Heart left ventricle (tissue), 16 donors: ENCODE data around the gene EEF1AKMT3. TPM values are rescaled to one million over a fixed set of nuclear protein-coding genes. Genes with fewer than 3 reads are reported as not detected.

ENCODE experiments used
- ATAC-seq, 4 donors: fragments of 200-7000 bp; cut with Tn5 transposase; one replicate each; pipeline ENCODE4 v1.9.1; 2020 to 2022; ENCODE audit warnings: moderate library complexity in 4 of 4, mild to moderate bottlenecking in 3 of 4, moderate number of reproducible peaks in 1 of 4
- DNase-seq, 5 donors: peaks; one replicate each; pipeline ENCODE4 v3.0.0-alpha.2; 2020
- H3K27ac ChIP-seq, 12 donors: fragments of 200-600 bp; sonication (generic) in 4 of 12; one replicate each; pipeline versions ENCODE4 v1.5.0 to v1.8.0; 2016 to 2022; ENCODE audit warnings: mild to moderate bottlenecking in 2 of 12
- H3K27me3 ChIP-seq, 9 donors: fragments of 200-600 bp; sonication (generic) in 2 of 9; one replicate each; pipeline versions ENCODE4 v1.5.1 to v1.8.0; 2016 to 2022; ENCODE audit warnings: mild to moderate bottlenecking in 3 of 9
- H3K36me3 ChIP-seq, 9 donors: fragments of 200-600 bp; sonication (generic) in 2 of 9; one replicate each; pipeline versions ENCODE4 v1.5.0 to v1.8.0; 2018 to 2022; ENCODE audit warnings: mild to moderate bottlenecking in 2 of 9
- H3K4me1 ChIP-seq, 12 donors: fragments of 200-600 bp; sonication (generic) in 4 of 12; one replicate each; pipeline versions ENCODE4 v1.5.0 to v1.8.0; 2016 to 2022; ENCODE audit warnings: mild to moderate bottlenecking in 3 of 12
- H3K4me3 ChIP-seq, 12 donors: fragments of 200-600 bp; sonication (generic) in 4 of 12; one replicate each; pipeline versions ENCODE4 v1.5.0 to v1.8.0; 2017 to 2022; ENCODE audit warnings: mild to moderate bottlenecking in 9 of 12, moderate library complexity in 4 of 12
- H3K9me3 ChIP-seq, 12 donors: fragments of 200-600 bp; sonication (generic) in 4 of 12; one replicate each; pipeline versions ENCODE4 v1.5.0 to v1.8.0; 2016 to 2022; ENCODE audit warnings: mild to moderate bottlenecking in 1 of 12
- POLR2A ChIP-seq, 2 donors: fragments of 450-650 bp; IDR thresholded peaks; one replicate each; pipeline ENCODE4 v1.6.1; 2017; ENCODE audit warnings: antibody characterized with exemption in 2 of 2, mild to moderate bottlenecking in 2 of 2, moderate library complexity in 2 of 2
- WGBS, 4 donors: extraction: QIAGEN DNeasy Blood & Tissue Kit in 2 of 4; methylation state at CpG; one replicate each; pipeline versions ENCODE4 v1.1.5 to v1.1.7; 2013 to 2018; 5-methylcytosine and 5-hydroxymethylcytosine counted together
- intact Hi-C, 10 donors: fragments of 100-400 bp; cut with DNase I; formaldehyde crosslinking; loops; one replicate each; pipeline versions ENCODE4 v1.11.1 to v1.14.2; 2022
- polyA plus RNA-seq, 2 donors: library from polyadenylated mRNA; stranded (reverse); fragments of 200-250 nt; gene quantifications; one replicate each; pipeline ENCODE4 v1.2.3, GENCODE V29; 2013
- total RNA-seq, 9 donors: library from RNA; depleted of rRNA in 2 of 9; stranded (reverse); fragments of >200 nt in 2 of 9; fragmentation: NEBNext Ultra II Directional in 3 of 9; extraction: Animal tissue kit (Norgen Biotek cat#: 25700) in 3 of 9; gene quantifications; one replicate each; pipeline versions ENCODE4 v1.1.0 to v1.2.4, GENCODE V29; 2016 to 2023
- TF ChIP-seq, protein P1 (sequence below), 12 donors: fragments of 200-600 bp; sonication (generic) in 4 of 12; IDR thresholded peaks; one replicate each; pipeline versions ENCODE4 v1.5.0 to v1.8.0; 2018 to 2022; ENCODE audit warnings: antibody characterized with exemption in 12 of 12, mild to moderate bottlenecking in 5 of 12
- donor health status: ischemic (EF 13 %, LVEDD 7.1; RV severe dilation, severe dysfunction).
- donor health status: healthy with polysubstance abuse.
- donor health status: DM: no; HTN: yes; CAD: no.
- donor health status: DM: no; HTN: no; CAD: no.
- donor health status: ischemic (EF 25% LVEDD 6.9; RV normal size, moderate dysfunction).
- donor health status: ischemic (EF 25% LVEDD 5.7; RV mildly dilated, moderate dysfunction).
- donor health status: healthy.
- donor health status: DM: yes; HTN: yes; CAD: no.
- donor health status: ischemic (EF 35%, LVEDD 5.7; RV mildly dilated, moderate dysfunction).
- donor health status: nonischemic (EF 11% LVEDD 7.7; RV severe dilation, severe dysfunction).
- donor health status: DM: yes; HTN: yes; CAD: no.
- donor health status: PGD.
- donor health status: ischemic (EF 29% LVEDD 5.4; RV normal size, mild dysfunction).
- donor health status: nonischemic (EF 23%, LVEDD 6.1; RV moderate dilation, normal function).

EEF1AKMT3 gene
- total and polyA plus RNA-seq, 11 donors: 0.84 to 4.5 (median 1.8) TPM

DNA sequence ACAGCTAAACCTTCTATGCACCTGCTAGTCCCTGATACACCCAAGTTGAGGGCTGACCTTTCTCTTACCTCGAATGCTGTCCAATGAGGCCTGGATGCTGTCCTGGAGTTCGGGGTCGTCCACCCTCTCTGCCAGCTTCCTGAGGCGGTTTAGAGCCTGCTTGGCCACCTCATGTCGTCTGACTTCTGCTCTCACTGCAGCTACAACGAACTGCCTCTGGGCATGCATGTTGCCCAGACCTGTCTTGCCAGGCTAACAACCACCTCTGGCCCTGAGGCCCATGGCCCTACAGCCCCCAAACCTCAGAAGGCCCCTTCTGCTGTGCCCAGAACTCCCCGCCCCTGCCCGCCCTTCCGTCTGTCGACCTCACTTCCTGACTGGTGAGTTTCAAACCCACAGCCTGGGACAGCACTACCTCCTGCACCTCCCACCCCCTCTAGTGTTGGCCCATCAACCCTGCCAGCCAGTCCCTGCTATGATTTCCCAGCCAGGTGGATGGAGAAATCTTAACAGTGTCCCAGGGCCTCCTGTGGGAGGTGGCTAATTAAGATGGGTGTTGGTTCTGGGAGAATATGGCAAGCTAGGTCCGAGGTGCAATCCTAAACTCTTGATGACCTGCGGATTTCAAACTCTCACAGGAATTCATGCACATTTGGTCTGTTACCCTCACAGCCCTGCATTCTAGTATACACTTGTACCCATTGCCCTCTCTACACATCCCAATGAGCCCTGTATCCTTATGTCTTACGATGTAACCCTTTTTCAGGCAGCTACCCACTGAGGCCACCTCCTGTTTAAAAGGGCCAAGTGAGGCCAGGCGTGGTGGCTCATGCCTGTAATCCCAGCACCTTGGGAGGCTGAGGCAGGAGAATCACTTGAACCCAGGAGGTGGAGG, 30.3 kb upstream of the EEF1AKMT3 start:
- peaks cover 7 to 66% (median 24%) of the 10 kb centered on the region in 12 donors for H3K4me1 ChIP-seq
- intact Hi-C loops: no loop called here
- H3K27ac ChIP-seq: peak overlapping the region in 9 of 12 donors; percentile 43 to 75 (median 60)
- 50 to 61% (median 52%) methylated on average over 12 to 14 of the region's 14 CpGs for WGBS, 4 donors
- ATAC-seq: no peak
- peaks cover 12 to 43% (median 22%) of the 10 kb centered on the region in 9 donors for H3K27me3 ChIP-seq
- peaks cover 0 to 11% (median 8%) of the 10 kb centered on the region in 9 donors for H3K36me3 ChIP-seq
- TF ChIP-seq POLR2A (IDR thresholded peaks at IDR 0.05): no peak
- TF ChIP-seq, protein P1, sequence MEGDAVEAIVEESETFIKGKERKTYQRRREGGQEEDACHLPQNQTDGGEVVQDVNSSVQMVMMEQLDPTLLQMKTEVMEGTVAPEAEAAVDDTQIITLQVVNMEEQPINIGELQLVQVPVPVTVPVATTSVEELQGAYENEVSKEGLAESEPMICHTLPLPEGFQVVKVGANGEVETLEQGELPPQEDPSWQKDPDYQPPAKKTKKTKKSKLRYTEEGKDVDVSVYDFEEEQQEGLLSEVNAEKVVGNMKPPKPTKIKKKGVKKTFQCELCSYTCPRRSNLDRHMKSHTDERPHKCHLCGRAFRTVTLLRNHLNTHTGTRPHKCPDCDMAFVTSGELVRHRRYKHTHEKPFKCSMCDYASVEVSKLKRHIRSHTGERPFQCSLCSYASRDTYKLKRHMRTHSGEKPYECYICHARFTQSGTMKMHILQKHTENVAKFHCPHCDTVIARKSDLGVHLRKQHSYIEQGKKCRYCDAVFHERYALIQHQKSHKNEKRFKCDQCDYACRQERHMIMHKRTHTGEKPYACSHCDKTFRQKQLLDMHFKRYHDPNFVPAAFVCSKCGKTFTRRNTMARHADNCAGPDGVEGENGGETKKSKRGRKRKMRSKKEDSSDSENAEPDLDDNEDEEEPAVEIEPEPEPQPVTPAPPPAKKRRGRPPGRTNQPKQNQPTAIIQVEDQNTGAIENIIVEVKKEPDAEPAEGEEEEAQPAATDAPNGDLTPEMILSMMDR (IDR thresholded peaks at IDR 0.05): no peak
- peak overlapping the region in 7 of 12 donors; percentile 16 to 63 (median 25) for H3K4me3 ChIP-seq
- no peaks in the 10 kb centered on the region for H3K9me3 ChIP-seq
- peak in 1 of 5 donors; percentile 51 for DNase-seq

GRCh38 chr12:57743769-57744168, 28.6 kb upstream of the EEF1AKMT3 start:
- ATAC-seq: no peak
- WGBS, 4 donors: 90 to 98% (median 94%) methylated on average over 2 of the region's 2 CpGs
- H3K27ac ChIP-seq: peak overlapping the region in 7 of 12 donors; percentile 94 to 98 (median 97)
- no peaks in the 10 kb centered on the region for H3K9me3 ChIP-seq
- peaks cover 0 to 27% (median 25%) of the 10 kb centered on the region in 9 donors for H3K36me3 ChIP-seq
- intact Hi-C loops: no loop called here
- no peak for TF ChIP-seq POLR2A (IDR thresholded peaks at IDR 0.05)
- TF ChIP-seq, protein P1 (IDR thresholded peaks at IDR 0.05): no peak
- H3K4me3 ChIP-seq: peak overlapping the region in 2 of 12 donors; percentile 82 to 97
- DNase-seq: no peak
- H3K4me1 ChIP-seq: peaks cover 0 to 56% (median 12%) of the 10 kb centered on the region in 12 donors
- peaks cover 0 to 26% (median 5%) of the 10 kb centered on the region in 9 donors for H3K27me3 ChIP-seq

- 12 to 14% (median 13%) methylated on average over 18 to 21 of the region's 21 CpGs for WGBS, 4 donors
Measured at GRCh38 chr12:57744194-57744776, 28.1 kb upstream of the EEF1AKMT3 start.

More at GRCh38 chr12:57744194-57744776, 28.1 kb upstream of the EEF1AKMT3 start:
- intact Hi-C loops: no loop called here
- H3K36me3 ChIP-seq: peaks cover 0 to 33% (median 30%) of the 10 kb centered on the region in 9 donors
- ATAC-seq (peak; percentile 43 to 71 (median 65)), DNase-seq (peak; percentile 66 to 75 (median 74))
- peak overlapping the region; percentile 65 to 97 (median 84) for H3K4me3 ChIP-seq
- H3K9me3 ChIP-seq: no peaks in the 10 kb centered on the region
- no peak for TF ChIP-seq POLR2A (IDR thresholded peaks at IDR 0.05)
- TF ChIP-seq, protein P1 (IDR thresholded peaks at IDR 0.05): no peak
- peaks cover 0 to 54% (median 10%) of the 10 kb centered on the region in 12 donors for H3K4me1 ChIP-seq
- H3K27ac ChIP-seq: peak overlapping the region; percentile 91 to 98 (median 97)
- H3K27me3 ChIP-seq: peaks cover 0 to 21% (median 4%) of the 10 kb centered on the region in 9 donors
